Kasumi-1 (cell line): ENCODE measurements around the gene RPL27A.
"Not testable (repeated sequence)": the region's sequence is repeated elsewhere in the genome, so short reads cannot be mapped to it uniquely, and the experiment has no call there.

ENCODE experiments used
- DNase-seq, 2 experiments: peaks; one replicate each; lab custom pipeline; 2025; lab: John Stamatoyannopoulos, UW

RPL27A gene

GRCh38 chr11:8682303-8683114 is at the start of gene RPL27A, which contains the start of gene TRIM66:
RPL27A (plus strand) TSS chr11:8682792; CDS start chr11:8682814, 22 bp downstream.
TRIM66 (minus strand) TSS chr11:8682665; CDS start chr11:8672274, 10,391 bp downstream.
- DNase-seq, result peak; percentile 89 to 93

- no peak for DNase-seq
Observed at GRCh38 chr11:8634498-8634897, 48.1 kb upstream of the RPL27A start.

- DNase-seq, result no peak
Observed at GRCh38 chr11:8636127-8636526, 46.5 kb upstream of the RPL27A start.

GRCh38 chr11:8638300-8638699 is 44.3 kb upstream of the RPL27A start:
- no peak for DNase-seq

- no peak for DNase-seq
Observed at GRCh38 chr11:8639655-8640054, 42.9 kb upstream of the RPL27A start.

- no peak for DNase-seq
Observed at GRCh38 chr11:8640267-8640906, 42.2 kb upstream of the RPL27A start.

GRCh38 chr11:8641332-8641731 is 41.3 kb upstream of the RPL27A start:
- DNase-seq, result no peak

- no peak for DNase-seq
Observed at GRCh38 chr11:8642196-8642841, 40.3 kb upstream of the RPL27A start.

- DNase-seq, result no peak
Observed at GRCh38 chr11:8646873-8647272, 35.7 kb upstream of the RPL27A start.

- no peak for DNase-seq
Observed at GRCh38 chr11:8649361-8649760, 33.2 kb upstream of the RPL27A start.

GRCh38 chr11:8650401-8650990 is 32.1 kb upstream of the RPL27A start:
- no peak for DNase-seq

GRCh38 chr11:8652140-8652539 is 30.5 kb upstream of the RPL27A start:
- no peak for DNase-seq

GRCh38 chr11:8654503-8654902 is 28.1 kb upstream of the RPL27A start:
- no peak for DNase-seq

- DNase-seq, result peak; percentile 3 to 23
Observed at GRCh38 chr11:8656291-8656690, 26.3 kb upstream of the RPL27A start.

- no peak for DNase-seq
Observed at GRCh38 chr11:8658321-8659057, 24.1 kb upstream of the RPL27A start.

- no peak for DNase-seq
Observed at GRCh38 chr11:8661001-8661795, 21.4 kb upstream of the RPL27A start.

- DNase-seq, result no peak
Observed at GRCh38 chr11:8665222-8665621, 17.4 kb upstream of the RPL27A start.

- DNase-seq, result not testable (repeated sequence)
Observed at GRCh38 chr11:8670081-8670480, 12.5 kb upstream of the RPL27A start.

- DNase-seq, result no peak
Observed at GRCh38 chr11:8671193-8671612, 11.4 kb upstream of the RPL27A start.

GRCh38 chr11:8671651-8672062 is 10.9 kb upstream of the RPL27A start:
- no peak for DNase-seq

GRCh38 chr11:8672346-8672745 is 10.2 kb upstream of the RPL27A start:
- DNase-seq, result no peak
